Muscle layer of colon (tissue), 2 donors: ENCODE data around the gene TBX20.
"Not testable (repeated sequence)": the region's sequence is repeated elsewhere in the genome, so short reads cannot be mapped to it uniquely, and the experiment has no call there.

Experiments used
- H3K27ac ChIP-seq: one replicate; pipeline ENCODE4 v1.7.0; 2013; ENCODE audit warnings: low read depth, mild to moderate bottlenecking, low read length, moderate library complexity
- H3K27me3 ChIP-seq, 2 donors: one replicate each; pipeline ENCODE4 v1.7.0; 2013; ENCODE audit warnings: low read length in 2 of 2, mild to moderate bottlenecking in 2 of 2; ENCODE audit not compliant: insufficient read depth in 2 of 2, control insufficient read depth in 1 of 2
- H3K36me3 ChIP-seq: one replicate; pipeline ENCODE4 v1.7.0; 2013; ENCODE audit warnings: mild to moderate bottlenecking, low read length; ENCODE audit not compliant: insufficient read depth
- H3K4me1 ChIP-seq: one replicate; pipeline ENCODE4 v1.7.0; 2013; ENCODE audit warnings: mild to moderate bottlenecking, low read length; ENCODE audit not compliant: insufficient read depth
- H3K4me3 ChIP-seq, 2 donors: one replicate each; pipeline ENCODE4 v1.7.0; 2013; ENCODE audit warnings: low read length in 2 of 2, low read depth in 1 of 2, mild to moderate bottlenecking in 1 of 2, moderate library complexity in 1 of 2
- H3K9ac ChIP-seq: one replicate; pipeline ENCODE4 v1.7.0; 2013; ENCODE audit warnings: low read length
- H3K9me3 ChIP-seq: one replicate; pipeline ENCODE4 v1.7.0; 2013; ENCODE audit warnings: mild to moderate bottlenecking, low read length
- donor health status: abdominal sarcoma.
- donor health status: Adenocarcinoma of cecum.

TBX20 gene

DNA sequence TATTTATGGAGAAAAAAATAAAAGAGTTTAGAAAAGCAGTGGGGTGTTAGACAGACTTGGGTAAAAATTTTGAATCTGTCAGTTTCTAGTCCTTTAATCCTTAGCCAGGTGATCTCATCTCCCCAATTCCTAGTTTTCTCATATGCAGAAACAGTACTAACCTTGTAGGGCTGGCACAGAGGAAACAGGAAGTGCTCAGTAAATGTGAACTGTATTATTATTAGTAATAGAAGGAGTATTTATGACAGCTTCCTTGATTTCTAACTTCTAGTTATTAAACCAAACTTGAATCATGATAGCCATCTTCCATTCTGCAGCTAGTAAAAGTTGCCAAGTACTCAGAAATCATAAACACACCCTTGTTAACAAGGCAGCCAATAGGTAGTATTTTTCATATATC, 12.5 kb downstream of the TBX20 start:
- H3K27ac ChIP-seq = no peak overlapping the region
- no peak overlapping the region for H3K9ac ChIP-seq
- H3K9me3 ChIP-seq = no peaks in the 10 kb centered on the region
- peaks cover 8 to 13% of the 10 kb centered on the region in 2 donors for H3K27me3 ChIP-seq
- H3K36me3 ChIP-seq = no peaks in the 10 kb centered on the region
- no peaks in the 10 kb centered on the region for H3K4me1 ChIP-seq
- H3K4me3 ChIP-seq = no peak overlapping the region

GRCh38 chr7:35241008-35241407, 12.9 kb downstream of the TBX20 start:
- not testable (repeated sequence) for H3K9ac ChIP-seq, H3K4me1 ChIP-seq

GRCh38 chr7:35238456-35238855, 15.4 kb downstream of the TBX20 start:
- not testable (repeated sequence) for H3K27ac ChIP-seq, H3K4me3 ChIP-seq, H3K9me3 ChIP-seq, H3K9ac ChIP-seq, H3K4me1 ChIP-seq, H3K27me3 ChIP-seq, H3K36me3 ChIP-seq

More at GRCh38 chr7:35241008-35241407, 12.9 kb downstream of the TBX20 start:
- not testable (repeated sequence) for H3K36me3 ChIP-seq, H3K9me3 ChIP-seq, H3K27ac ChIP-seq, H3K4me3 ChIP-seq
- peaks cover 8 to 13% of the 10 kb centered on the region in 2 donors for H3K27me3 ChIP-seq

DNA sequence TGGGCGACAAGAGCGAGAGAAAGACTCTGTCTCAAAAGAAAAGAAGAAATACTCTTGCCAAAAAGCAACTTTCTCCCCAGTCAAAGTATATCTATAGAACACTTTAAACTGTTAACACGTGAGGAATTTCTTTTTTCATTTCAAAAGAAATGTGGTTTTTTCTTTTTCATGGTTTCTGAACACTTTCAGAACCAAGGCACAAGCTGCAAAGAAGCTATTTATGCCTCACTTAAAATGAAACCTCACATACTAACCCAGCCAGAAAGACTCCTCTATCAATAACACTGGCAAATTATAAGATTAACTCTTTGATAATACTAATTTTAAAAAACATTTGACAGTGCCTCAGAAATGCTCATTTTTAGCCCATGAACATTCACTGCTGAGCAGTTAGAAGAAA, 20.9 kb downstream of the TBX20 start:
- H3K9me3 ChIP-seq = no peaks in the 10 kb centered on the region
- no peak overlapping the region for H3K9ac ChIP-seq
- H3K4me3 ChIP-seq = no peak overlapping the region
- H3K27ac ChIP-seq = no peak overlapping the region
- H3K36me3 ChIP-seq = no peaks in the 10 kb centered on the region
- no peaks in the 10 kb centered on the region for H3K27me3 ChIP-seq
- no peaks in the 10 kb centered on the region for H3K4me1 ChIP-seq

DNA sequence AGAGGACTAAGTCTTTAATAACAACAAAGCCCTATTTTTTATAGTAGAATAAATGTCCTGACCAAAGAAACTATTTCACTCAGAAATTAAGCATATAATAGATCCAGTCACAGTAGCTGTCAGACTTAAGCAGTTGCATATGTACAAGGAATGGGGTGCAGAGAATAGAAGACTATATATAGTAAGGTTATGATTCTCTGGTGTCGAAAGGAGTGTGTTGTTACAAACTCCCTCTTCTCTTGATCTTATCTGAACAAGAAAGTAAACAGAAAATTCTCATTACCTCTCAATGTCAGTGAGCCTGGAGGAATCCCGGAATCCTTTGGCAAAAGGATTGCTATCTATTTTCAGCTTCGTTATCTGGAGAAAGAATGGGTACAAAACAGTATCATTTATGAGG, 22.7 kb downstream of the TBX20 start:
- not testable (repeated sequence) for H3K36me3 ChIP-seq, H3K9ac ChIP-seq, H3K27ac ChIP-seq, H3K27me3 ChIP-seq, H3K4me1 ChIP-seq, H3K4me3 ChIP-seq, H3K9me3 ChIP-seq

- H3K9ac ChIP-seq, H3K9me3 ChIP-seq, H3K27ac ChIP-seq, H3K27me3 ChIP-seq, H3K36me3 ChIP-seq, H3K4me1 ChIP-seq, H3K4me3 ChIP-seq: not testable (repeated sequence)
Observed at GRCh38 chr7:35229116-35229780, 24.7 kb downstream of the TBX20 start.

GRCh38 chr7:35228496-35229051, 25.3 kb downstream of the TBX20 start:
- not testable (repeated sequence) for H3K27me3 ChIP-seq, H3K9ac ChIP-seq, H3K27ac ChIP-seq, H3K4me3 ChIP-seq, H3K36me3 ChIP-seq, H3K9me3 ChIP-seq, H3K4me1 ChIP-seq

- H3K9me3 ChIP-seq = not testable (repeated sequence)
Observed at GRCh38 chr7:35227438-35227837, 26.5 kb downstream of the TBX20 start.

DNA sequence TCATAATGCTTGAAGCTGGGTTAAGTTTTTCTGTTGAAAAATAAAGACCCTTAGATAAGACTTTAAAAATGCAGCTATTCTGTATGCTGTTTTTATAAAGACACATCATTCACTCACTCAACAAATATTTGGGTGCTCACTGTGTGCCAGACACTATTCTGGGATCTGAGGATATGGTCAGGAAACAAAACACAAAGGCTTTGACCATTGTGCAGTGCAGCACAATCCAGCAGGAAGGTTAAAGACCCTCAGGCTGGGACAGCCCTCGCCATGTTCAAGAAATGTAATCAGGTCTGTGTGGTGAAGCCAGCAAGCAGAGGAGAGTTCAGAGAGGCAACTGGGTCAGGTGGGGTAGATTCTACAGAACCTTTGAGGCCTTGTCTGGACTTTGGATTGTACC, 31.5 kb downstream of the TBX20 start:
- H3K27ac ChIP-seq, H3K27me3 ChIP-seq, H3K4me1 ChIP-seq, H3K9me3 ChIP-seq, H3K9ac ChIP-seq, H3K4me3 ChIP-seq, H3K36me3 ChIP-seq: not testable (repeated sequence)

More at GRCh38 chr7:35227438-35227837, 26.5 kb downstream of the TBX20 start:
- not testable (repeated sequence) for H3K36me3 ChIP-seq, H3K27me3 ChIP-seq, H3K9ac ChIP-seq, H3K4me1 ChIP-seq, H3K27ac ChIP-seq, H3K4me3 ChIP-seq

DNA sequence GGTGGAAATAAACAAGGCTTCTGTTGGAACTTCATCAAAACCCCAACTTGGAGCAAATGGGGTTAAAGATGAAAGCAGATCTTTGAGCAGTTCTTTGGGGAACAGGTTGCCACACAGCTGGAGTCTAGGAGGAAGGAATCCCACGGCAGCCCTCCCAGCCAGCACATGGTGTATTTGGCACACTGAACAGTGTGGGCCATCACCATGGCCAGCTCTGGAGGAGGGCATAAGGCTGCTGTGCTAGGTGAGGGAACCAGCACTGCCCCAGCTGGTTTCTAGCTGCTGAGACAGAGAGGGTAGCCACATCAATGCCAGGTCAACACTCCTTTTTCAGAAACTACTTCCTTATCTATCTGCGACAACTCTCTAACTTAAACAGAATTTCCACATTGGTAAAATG, 33.7 kb downstream of the TBX20 start:
- not testable (repeated sequence) for H3K9me3 ChIP-seq, H3K27me3 ChIP-seq, H3K9ac ChIP-seq, H3K4me3 ChIP-seq, H3K27ac ChIP-seq, H3K36me3 ChIP-seq, H3K4me1 ChIP-seq

GRCh38 chr7:35216033-35216432, 37.9 kb downstream of the TBX20 start:
- not testable (repeated sequence) for H3K36me3 ChIP-seq, H3K9me3 ChIP-seq, H3K4me1 ChIP-seq, H3K27ac ChIP-seq, H3K4me3 ChIP-seq, H3K9ac ChIP-seq, H3K27me3 ChIP-seq

GRCh38 chr7:35215063-35215462, 38.8 kb downstream of the TBX20 start:
- H3K4me3 ChIP-seq, H3K36me3 ChIP-seq, H3K4me1 ChIP-seq, H3K9ac ChIP-seq, H3K9me3 ChIP-seq, H3K27ac ChIP-seq, H3K27me3 ChIP-seq: not testable (repeated sequence)
